Measurements from ENCODE around the gene TAF8.

TAF8 gene

DNA sequence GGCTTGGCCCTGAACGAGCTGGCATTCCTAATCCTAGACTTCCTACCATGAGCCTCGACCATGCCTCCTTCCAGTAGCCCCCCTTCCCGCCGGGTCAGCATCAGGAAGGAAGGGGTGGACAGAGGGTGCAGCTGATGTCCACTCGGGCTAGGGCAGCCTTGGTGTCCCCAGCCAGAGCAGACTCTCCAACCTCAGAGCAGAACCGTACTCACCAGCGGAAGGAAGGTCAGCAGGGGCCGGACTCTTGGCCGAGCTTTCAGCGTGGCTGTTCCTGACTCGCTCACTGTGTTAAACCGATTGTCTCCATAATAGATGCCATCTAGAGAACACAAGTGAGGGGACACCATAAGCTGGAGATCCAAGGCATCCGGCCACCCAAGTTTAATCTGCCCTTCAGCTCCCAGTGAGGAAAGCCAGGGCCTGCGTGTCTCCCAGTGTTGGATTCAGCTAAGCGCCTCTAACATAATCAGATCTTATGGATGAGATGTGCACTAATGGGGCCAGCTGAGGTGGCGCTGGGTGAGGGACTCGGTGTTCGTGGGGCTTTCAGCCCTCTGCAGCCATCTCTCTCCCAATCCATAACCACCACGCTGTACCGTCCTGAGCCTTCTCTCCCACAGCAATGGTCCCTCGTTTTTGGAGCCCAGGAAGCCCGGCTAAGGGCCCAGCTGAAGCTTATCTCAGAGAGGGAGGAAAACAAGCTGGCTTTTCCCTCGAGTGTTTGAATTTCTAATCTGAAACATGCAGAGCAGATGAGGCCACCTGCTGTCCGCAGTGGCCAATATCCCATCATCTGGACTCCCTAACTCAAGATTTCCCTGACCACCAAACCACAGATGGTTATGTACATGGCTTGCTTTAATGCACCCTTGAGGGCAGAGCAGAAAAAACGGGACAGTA, 78.4 kb downstream of the TAF8 start:
- DNase-seq = no peak

DNA sequence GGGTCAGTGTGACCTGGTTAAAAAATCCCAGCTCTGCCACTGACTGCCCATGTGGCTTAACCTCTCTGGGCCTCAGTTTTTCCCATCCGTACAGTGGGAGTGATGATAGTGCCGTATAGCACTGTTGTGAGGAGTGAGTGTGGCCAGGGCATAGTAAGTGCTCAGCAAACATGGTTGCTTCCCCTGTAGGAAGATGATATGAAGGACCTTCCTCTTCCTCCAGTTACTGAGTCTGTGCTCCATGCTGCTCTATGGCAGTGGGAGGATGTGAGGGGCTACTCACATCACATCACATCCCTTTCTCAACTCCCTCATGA, 79.0 kb downstream of the TAF8 start:
- DNase-seq = no peak

DNA sequence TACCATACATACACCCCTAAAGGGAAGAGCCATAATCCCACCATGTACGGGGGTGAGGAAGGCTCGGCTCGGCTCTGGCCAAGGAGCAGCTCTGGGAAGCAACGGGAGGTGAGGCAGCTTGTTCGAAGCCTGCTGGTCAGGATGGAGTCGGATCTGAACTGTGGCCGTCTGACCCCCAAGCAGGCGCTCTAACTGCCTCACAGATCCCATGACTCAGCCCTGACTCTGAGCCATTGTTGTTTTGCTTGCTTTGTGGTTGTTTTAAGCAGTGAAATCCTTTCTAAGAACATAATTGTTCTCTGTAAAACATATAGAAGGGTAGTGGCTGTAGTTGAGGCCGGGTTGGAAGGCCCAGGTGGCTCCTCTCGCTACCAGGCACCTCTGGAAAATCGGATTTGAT, 81.2 kb downstream of the TAF8 start:
- DNase-seq = no peak

DNA sequence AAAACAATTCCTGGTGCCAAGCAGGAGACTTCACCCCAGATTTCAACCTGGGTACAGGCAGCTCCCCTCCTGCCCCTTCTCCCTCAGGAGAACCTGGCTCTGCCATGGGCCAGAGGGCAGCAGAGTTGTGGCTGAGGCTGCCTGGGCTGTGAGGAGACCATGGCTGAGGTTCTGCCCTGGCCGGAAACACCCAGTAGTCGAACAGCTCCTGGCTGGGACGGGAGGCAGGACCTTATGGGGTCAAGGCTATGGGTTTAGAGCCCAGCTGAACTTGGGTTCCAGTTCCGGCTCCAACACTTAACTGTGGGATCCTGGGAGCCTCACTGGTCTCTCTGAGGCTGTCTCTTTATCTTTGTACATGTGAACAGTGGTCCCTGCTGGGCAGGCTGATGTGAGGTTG, 83.6 kb downstream of the TAF8 start:
- DNase-seq = no peak

DNA sequence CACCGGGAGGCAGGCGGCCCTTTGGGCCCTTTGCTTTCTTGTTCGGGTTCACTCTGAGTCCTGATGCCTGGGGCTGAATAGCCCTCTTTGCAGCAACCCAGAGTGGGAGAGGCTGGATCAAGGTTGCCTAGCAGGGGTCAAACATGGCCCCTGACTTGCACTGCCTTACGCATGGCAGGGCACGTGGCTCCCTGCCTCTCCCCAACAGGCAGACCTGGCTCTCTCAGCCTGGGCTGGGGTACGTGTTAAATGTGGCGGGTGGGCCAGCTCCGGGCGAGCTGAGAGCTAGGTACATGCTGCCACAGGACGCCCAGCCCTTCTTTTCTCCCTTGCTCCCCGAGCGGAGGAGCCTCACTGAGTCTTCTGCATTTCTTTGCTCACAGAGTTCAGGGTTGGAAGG, 84.8 kb downstream of the TAF8 start:
- DNase-seq = no peak

DNA sequence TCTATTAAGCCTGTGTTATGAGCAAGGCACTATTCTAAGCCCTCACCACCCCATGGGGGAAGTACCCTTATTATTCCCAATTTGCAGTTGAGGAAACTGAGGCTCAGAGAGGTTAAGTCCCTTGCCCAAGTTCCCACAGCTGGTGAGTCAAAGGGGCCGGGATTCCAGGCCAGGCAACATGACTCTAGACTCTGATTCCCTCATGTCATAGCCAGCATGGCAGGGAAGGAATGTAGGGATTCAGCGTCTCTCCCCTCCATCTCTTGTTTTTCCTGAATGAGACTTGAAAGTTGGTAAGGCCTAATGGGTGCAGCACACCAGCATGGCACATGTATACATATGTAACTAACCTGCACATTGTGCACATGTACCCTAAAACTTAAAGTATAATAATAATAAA, 85.4 kb downstream of the TAF8 start:
- no peak for DNase-seq

DNA sequence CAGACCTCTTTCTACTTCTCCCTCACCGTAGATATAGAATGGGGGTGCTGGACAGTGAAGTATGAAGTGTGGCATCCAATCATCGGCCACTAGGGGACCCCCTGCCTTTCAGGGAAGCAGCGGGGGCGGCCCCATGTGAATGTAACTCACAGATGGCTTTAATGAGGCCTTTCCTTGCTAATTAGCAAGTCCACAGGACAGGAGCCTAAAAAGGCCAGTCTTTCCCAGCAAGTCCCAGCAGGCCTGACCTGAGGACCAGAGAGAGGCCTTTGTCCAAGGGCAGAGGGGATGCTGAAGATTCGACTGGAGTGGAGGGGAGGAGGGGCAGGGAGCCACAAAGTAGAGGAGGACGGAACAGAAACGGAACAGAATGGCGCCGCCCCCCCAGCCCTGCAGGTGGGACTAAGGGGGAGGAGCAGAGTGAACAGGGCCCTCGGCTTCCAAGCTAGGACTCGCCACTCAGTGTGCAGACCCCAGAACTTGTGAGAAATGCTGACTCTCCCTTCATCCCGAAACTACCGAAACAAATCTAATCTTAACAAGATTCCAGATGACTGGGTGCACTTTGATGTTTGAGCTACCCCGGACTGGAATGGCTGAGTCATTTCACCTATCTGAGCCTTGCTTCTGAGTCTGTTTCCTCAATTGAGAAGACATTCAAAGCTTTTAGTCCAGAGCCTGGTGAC, 86.3 kb downstream of the TAF8 start:
- peak; percentile 11 for DNase-seq

All from inflammatory macrophage treated with lipopolysaccharide for 4 hours (primary cell).